H9 (cell line): ENCODE measurements around the gene UXT. TPM values are rescaled to one million over a fixed set of nuclear protein-coding genes. Genes with fewer than 3 reads are reported as not detected.

Experiments
- DNase-seq: peaks from one replicate; pipeline ENCODE4 v3.0.0-alpha.2; 2017
- H2AFZ ChIP-seq: one replicate; pipeline ENCODE4 v1.6.1; 2013; ENCODE audit warnings: mild to moderate bottlenecking, low read length, control low read depth, moderate library complexity
- H2AK5ac ChIP-seq: 2 replicates; pipeline ENCODE4 v1.6.1; 2013; ENCODE audit warnings: low read length, control low read depth, mixed read lengths; ENCODE audit not compliant: insufficient read length
- H2BK120ac ChIP-seq: one replicate; pipeline ENCODE4 v1.6.1; 2013; ENCODE audit warnings: low read depth, mild to moderate bottlenecking, low read length, control low read depth, inconsistent platforms; ENCODE audit not compliant: poor library complexity, severe bottlenecking
- H2BK12ac ChIP-seq: 2 replicates; pipeline ENCODE4 v1.6.1; 2013; ENCODE audit warnings: low read length, control low read depth, mixed read lengths, low read depth; ENCODE audit not compliant: insufficient read length
- H2BK15ac ChIP-seq: 2 replicates; pipeline ENCODE4 v1.6.1; 2013; ENCODE audit warnings: low read depth, low read length, control low read depth
- H2BK20ac ChIP-seq: one replicate; pipeline ENCODE4 v1.6.1; 2013; ENCODE audit warnings: low read depth, mild to moderate bottlenecking, low read length, control low read depth, inconsistent platforms; ENCODE audit not compliant: poor library complexity, severe bottlenecking
- H2BK5ac ChIP-seq: 2 replicates; pipeline ENCODE4 v1.6.1; 2013; ENCODE audit warnings: low read length, control low read depth, mixed read lengths; ENCODE audit not compliant: insufficient read length
- H3K14ac ChIP-seq: 2 replicates; pipeline ENCODE4 v1.6.1; 2013; ENCODE audit warnings: low read length, control low read depth; ENCODE audit not compliant: insufficient read depth
- H3K18ac ChIP-seq: 2 replicates; pipeline ENCODE4 v1.6.1; 2013; ENCODE audit warnings: low read depth, mild to moderate bottlenecking, mixed read lengths, low read length, control low read depth; ENCODE audit not compliant: insufficient read length
- H3K23ac ChIP-seq: 2 replicates; pipeline ENCODE4 v1.6.1; 2013; ENCODE audit warnings: low read length, control low read depth, mixed read lengths, low read depth; ENCODE audit not compliant: insufficient read length
- H3K23me2 ChIP-seq: 2 replicates; pipeline ENCODE4 v1.6.1; 2013; ENCODE audit warnings: low read depth, mild to moderate bottlenecking, mixed read lengths, low read length, control low read depth; ENCODE audit not compliant: insufficient read length, poor library complexity, severe bottlenecking
- H3K27ac ChIP-seq: 2 replicates; pipeline ENCODE4 v1.5.1; 2013; ENCODE audit warnings: low read length, control low read depth, mixed read lengths, low read depth; ENCODE audit not compliant: insufficient read length
- H3K27me3 ChIP-seq: 2 replicates; pipeline ENCODE4 v1.6.1; 2013; ENCODE audit warnings: low read length, control low read depth, inconsistent platforms; ENCODE audit not compliant: insufficient read depth
- H3K4ac ChIP-seq: 2 replicates; pipeline ENCODE4 v1.6.1; 2013; ENCODE audit warnings: low read depth, mild to moderate bottlenecking, control low read depth, inconsistent platforms, low read length, moderate library complexity
- H3K4me1 ChIP-seq: 2 replicates; pipeline ENCODE4 v1.6.1; 2013; ENCODE audit warnings: low read length, control low read depth, inconsistent platforms; ENCODE audit not compliant: insufficient read depth
- H3K4me2 ChIP-seq: 2 replicates; pipeline ENCODE4 v1.6.1; 2013; ENCODE audit warnings: low read length, control low read depth, mixed read lengths; ENCODE audit not compliant: insufficient read length, insufficient read depth
- H3K56ac ChIP-seq: 2 replicates; pipeline ENCODE4 v1.6.1; 2013; ENCODE audit warnings: low read depth, mild to moderate bottlenecking, mixed read lengths, low read length, control low read depth; ENCODE audit not compliant: insufficient read length
- H3K79me1 ChIP-seq: 2 replicates; pipeline ENCODE4 v1.6.1; 2013; ENCODE audit warnings: low read depth, mild to moderate bottlenecking, moderate library complexity, low read length, control low read depth, inconsistent platforms; ENCODE audit not compliant: insufficient read depth, poor library complexity, severe bottlenecking
- H3K79me2 ChIP-seq: 2 replicates; pipeline ENCODE4 v1.6.1; 2013; ENCODE audit warnings: low read length, control low read depth, inconsistent platforms; ENCODE audit not compliant: insufficient read depth
- H3K9ac ChIP-seq: 2 replicates; pipeline ENCODE4 v1.6.1; 2013; ENCODE audit warnings: low read length, control low read depth, mixed read lengths; ENCODE audit not compliant: insufficient read length; ENCODE audit errors: extremely low read depth
- H3K9me3 ChIP-seq: one replicate; pipeline ENCODE4 v1.6.1; 2013; ENCODE audit warnings: low read depth, low read length, inconsistent platforms; ENCODE audit not compliant: control insufficient read depth
- H3T11ph ChIP-seq: one replicate; pipeline ENCODE4 v1.6.1; 2013; ENCODE audit warnings: mild to moderate bottlenecking, low read length, control low read depth, inconsistent platforms
- H4K20me1 ChIP-seq: one replicate; pipeline ENCODE4 v1.6.1; 2013; ENCODE audit not compliant: control insufficient read depth, insufficient read length, insufficient read depth
- H4K5ac ChIP-seq: 2 replicates; pipeline ENCODE4 v1.6.1; 2013; ENCODE audit warnings: low read depth, mild to moderate bottlenecking, mixed read lengths, low read length, control low read depth; ENCODE audit not compliant: insufficient read length
- H4K8ac ChIP-seq: replicated peaks from 2 replicates; pipeline ENCODE4 v1.6.1; 2013; ENCODE audit warnings: low read length, control low read depth, mixed read lengths, low read depth; ENCODE audit not compliant: insufficient read length
- H4K91ac ChIP-seq: 2 replicates; pipeline ENCODE4 v1.6.1; 2013; ENCODE audit warnings: low read depth, mild to moderate bottlenecking, moderate library complexity, mixed read lengths, low read length, control low read depth; ENCODE audit not compliant: insufficient read length
- H3K27ac Mint-ChIP-seq, 3 experiments: 2 replicates in 2 of 3; 3 replicates in 1 of 3; pipeline ENCODE4 v1.8.0; 2020 to 2021; ENCODE audit warnings: mixed read lengths in 3 of 3, mild to moderate bottlenecking in 1 of 3, moderate library complexity in 1 of 3
- H3K27me3 Mint-ChIP-seq: 2 replicates; pipeline ENCODE4 v1.8.0; 2021; ENCODE audit warnings: low read depth, mild to moderate bottlenecking, moderate library complexity, mixed read lengths
- H3K36me3 Mint-ChIP-seq, 3 experiments: 2 replicates in 2 of 3; 3 replicates in 1 of 3; pipeline ENCODE4 v1.8.0; 2020 to 2021; ENCODE audit warnings: low read depth in 3 of 3, mixed read lengths in 3 of 3; ENCODE audit not compliant: insufficient read depth in 1 of 3
- H3K4me1 Mint-ChIP-seq, 2 experiments: 2 replicates each; pipeline ENCODE4 v1.8.0; 2020; ENCODE audit warnings: mixed read lengths in 2 of 2
- H3K4me3 Mint-ChIP-seq, 2 experiments: 2 replicates in 1 of 2; 3 replicates in 1 of 2; pipeline ENCODE4 v1.8.0; 2020 to 2021; ENCODE audit warnings: mild to moderate bottlenecking in 2 of 2, mixed read lengths in 2 of 2, moderate library complexity in 1 of 2
- H3K9me3 Mint-ChIP-seq, 2 experiments: 2 replicates in 1 of 2; 3 replicates in 1 of 2; pipeline ENCODE4 v1.8.0; 2020; ENCODE audit warnings: mild to moderate bottlenecking in 2 of 2, mixed read lengths in 2 of 2, moderate library complexity in 1 of 2
- WGBS: extraction: QIAGEN DNeasy Blood & Tissue Kit; methylation state at CpG from one replicate; pipeline ENCODE4 v1.1.7; 2013; ENCODE audit warnings: missing lambda C conversion rate, low lambda C conversion rate, mixed read lengths; ENCODE audit not compliant: insufficient read length; ENCODE audit errors: extremely low coverage; 5-methylcytosine and 5-hydroxymethylcytosine counted together
- total RNA-seq: library from RNA; stranded (reverse); gene quantifications from 2 replicates; pipeline ENCODE4 v1.2.1, GENCODE V29; 2021
- TF ChIP-seq, protein P1 (sequence below): fragments of 200-600 bp; sonication (generic); conservative IDR thresholded peaks from 3 replicates; pipeline ENCODE4 v1.8.0; 2021; ENCODE audit warnings: antibody characterized with exemption, mild to moderate bottlenecking

Gene UXT
- total RNA-seq, 1 experiment from 2014 or later, result 95.1 TPM

GRCh38 chrX:47611926-47612325, 47.1 kb downstream of the UXT start:
- no peak overlapping the region for H2AFZ ChIP-seq
- Mint-ChIP-seq H3K9me3 (peaks cover 80 to 84% of the 10 kb centered on the region in 2 experiments), H3K4me3 (no peak overlapping the region), H3K4me1 (peaks cover 11 to 26% of the 10 kb centered on the region in 2 experiments), H3K36me3 (peaks cover 1 to 16% (median 11%) of the 10 kb centered on the region in 3 experiments), H3K27ac (no peak overlapping the region), H3K27me3 (no peaks in the 10 kb centered on the region; the same call in 1 of the 2 replicates)
- H2AK5ac ChIP-seq, result no peak overlapping the region
- no peaks in the 10 kb centered on the region; the same call in 1 of the 2 replicates for H3K4me1 ChIP-seq
- no peak overlapping the region for H4K91ac ChIP-seq
- H3K27me3 ChIP-seq, result no peaks in the 10 kb centered on the region
- no peak overlapping the region for H3K9ac ChIP-seq
- no peaks in the 10 kb centered on the region for H4K20me1 ChIP-seq
- no peak overlapping the region for H2BK15ac ChIP-seq
- no peaks in the 10 kb centered on the region for H3K79me2 ChIP-seq
- H3T11ph ChIP-seq, result no peak overlapping the region
- no peak overlapping the region for H3K4ac ChIP-seq
- H4K8ac ChIP-seq, result no peak overlapping the region
- no peak overlapping the region for H3K18ac ChIP-seq
- no peak overlapping the region for H3K23ac ChIP-seq
- no peak overlapping the region for H2BK120ac ChIP-seq
- TF ChIP-seq, protein P1, sequence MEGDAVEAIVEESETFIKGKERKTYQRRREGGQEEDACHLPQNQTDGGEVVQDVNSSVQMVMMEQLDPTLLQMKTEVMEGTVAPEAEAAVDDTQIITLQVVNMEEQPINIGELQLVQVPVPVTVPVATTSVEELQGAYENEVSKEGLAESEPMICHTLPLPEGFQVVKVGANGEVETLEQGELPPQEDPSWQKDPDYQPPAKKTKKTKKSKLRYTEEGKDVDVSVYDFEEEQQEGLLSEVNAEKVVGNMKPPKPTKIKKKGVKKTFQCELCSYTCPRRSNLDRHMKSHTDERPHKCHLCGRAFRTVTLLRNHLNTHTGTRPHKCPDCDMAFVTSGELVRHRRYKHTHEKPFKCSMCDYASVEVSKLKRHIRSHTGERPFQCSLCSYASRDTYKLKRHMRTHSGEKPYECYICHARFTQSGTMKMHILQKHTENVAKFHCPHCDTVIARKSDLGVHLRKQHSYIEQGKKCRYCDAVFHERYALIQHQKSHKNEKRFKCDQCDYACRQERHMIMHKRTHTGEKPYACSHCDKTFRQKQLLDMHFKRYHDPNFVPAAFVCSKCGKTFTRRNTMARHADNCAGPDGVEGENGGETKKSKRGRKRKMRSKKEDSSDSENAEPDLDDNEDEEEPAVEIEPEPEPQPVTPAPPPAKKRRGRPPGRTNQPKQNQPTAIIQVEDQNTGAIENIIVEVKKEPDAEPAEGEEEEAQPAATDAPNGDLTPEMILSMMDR, result no peak
- no peak overlapping the region for H3K14ac ChIP-seq
- H3K79me1 ChIP-seq, result no peaks in the 10 kb centered on the region
- no peak overlapping the region for H4K5ac ChIP-seq
- no peak overlapping the region for H3K56ac ChIP-seq
- no peak for DNase-seq
- WGBS, result no CpG with 5 or more reads among the region's 2 CpGs
- H3K9me3 ChIP-seq, result peaks cover 44% of the 10 kb centered on the region
- H2BK5ac ChIP-seq, result no peak overlapping the region
- H2BK12ac ChIP-seq, result no peak overlapping the region
- H3K23me2 ChIP-seq, result no peaks in the 10 kb centered on the region
- H3K4me2 ChIP-seq, result no peak overlapping the region
- no peak overlapping the region for H3K27ac ChIP-seq
- H2BK20ac ChIP-seq, result no peak overlapping the region
